Large intestine (tissue), 3 donors: ENCODE measurements around the gene DISP2. TPM values are rescaled to one million over a fixed set of nuclear protein-coding genes. Genes with fewer than 3 reads are reported as not detected.
A peak's percentile ranks its signal among the peaks of the same experiment; 100 is the strongest.

Experiments used
- DNase-seq, 2 donors: peaks; one replicate each; pipeline versions ENCODE4 v3.0.0 to v3.0.0-alpha.2; 2013
- H3K27ac ChIP-seq: one replicate; pipeline ENCODE4 v1.5.1; 2013; ENCODE audit warnings: low read length
- H3K27me3 ChIP-seq: 2 replicates; pipeline ENCODE4 v1.6.1; 2013; ENCODE audit warnings: low read length; ENCODE audit not compliant: control insufficient read depth, insufficient read depth
- H3K36me3 ChIP-seq: 2 replicates; pipeline ENCODE4 v1.6.1; 2013; ENCODE audit warnings: low read length; ENCODE audit not compliant: control insufficient read depth, insufficient read depth
- H3K4me1 ChIP-seq: one replicate; pipeline ENCODE4 v1.6.1; 2013; ENCODE audit warnings: low read length; ENCODE audit not compliant: control insufficient read depth, insufficient read depth
- H3K4me3 ChIP-seq: one replicate; pipeline ENCODE4 v1.5.1; 2013; ENCODE audit warnings: low read length
- H3K9me3 ChIP-seq: one replicate; pipeline ENCODE4 v1.6.1; 2013; ENCODE audit warnings: mild to moderate bottlenecking, low read depth, low read length, moderate library complexity; ENCODE audit not compliant: control insufficient read depth
- WGBS: methylation state at CpG from one replicate; pipeline ENCODE4 v1.1.5; 2013; ENCODE audit warnings: low lambda C conversion rate; ENCODE audit not compliant: insufficient coverage; 5-methylcytosine and 5-hydroxymethylcytosine counted together
- polyA plus RNA-seq: library from polyadenylated mRNA; unstranded; fragments of 120-200 nt; gene quantifications from one replicate; pipeline ENCODE4 v1.2.1, GENCODE V29; 2013

DISP2 gene
- polyA plus RNA-seq, 1 donor = 4.6 TPM

DNA sequence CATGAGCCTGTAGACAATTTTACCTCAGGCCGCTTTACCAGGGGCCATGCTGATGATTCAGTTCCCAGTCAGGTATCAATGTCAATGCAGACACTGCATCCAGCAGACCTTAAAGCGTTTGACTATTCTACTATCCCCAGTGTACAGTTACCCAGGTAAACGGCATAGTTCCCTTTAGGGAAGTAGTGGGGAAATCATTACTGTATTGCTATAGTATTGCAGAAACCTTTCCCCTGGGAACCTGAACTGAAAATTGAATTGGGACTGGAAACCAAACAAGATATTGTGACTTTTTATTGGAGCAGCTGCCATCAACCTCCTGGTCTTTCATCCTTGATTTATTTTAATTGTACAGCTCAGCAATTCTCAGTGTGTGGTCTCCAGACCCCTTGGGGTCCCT, 41.1 kb upstream of the DISP2 start:
- H3K27ac ChIP-seq = no peak overlapping the region
- WGBS = no CpG with 5 or more reads among the region's 3 CpGs
- H3K4me3 ChIP-seq = no peak overlapping the region
- H3K36me3 ChIP-seq = no peaks in the 10 kb centered on the region
- peaks cover 7% of the 10 kb centered on the region for H3K27me3 ChIP-seq
- no peaks in the 10 kb centered on the region for H3K9me3 ChIP-seq
- DNase-seq = no peak
- no peaks in the 10 kb centered on the region for H3K4me1 ChIP-seq

DNA sequence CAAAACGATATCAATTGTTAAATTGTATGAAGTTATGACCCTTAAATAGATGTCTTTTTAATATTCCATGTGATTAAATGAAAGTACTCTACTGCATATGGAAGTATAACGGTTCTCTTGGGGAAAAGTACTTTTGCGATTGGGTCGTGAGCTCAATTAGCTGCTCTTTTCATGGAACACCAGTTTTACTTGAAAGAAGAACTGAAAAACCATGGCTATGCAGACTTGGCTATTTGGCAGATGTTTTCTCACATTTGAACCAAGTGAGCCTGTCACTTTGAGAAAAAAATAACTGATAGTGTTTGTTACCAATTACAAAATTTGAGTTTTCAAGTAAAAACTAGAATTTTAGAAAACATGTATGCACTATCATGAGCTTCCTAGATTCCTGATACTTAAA, 40.4 kb upstream of the DISP2 start:
- no peak overlapping the region for H3K27ac ChIP-seq
- H3K4me3 ChIP-seq = no peak overlapping the region
- H3K4me1 ChIP-seq = peaks cover under 1% of the 10 kb centered on the region
- H3K36me3 ChIP-seq = no peaks in the 10 kb centered on the region
- no peaks in the 10 kb centered on the region for H3K9me3 ChIP-seq
- no peak for DNase-seq
- peaks cover 3% of the 10 kb centered on the region for H3K27me3 ChIP-seq
- WGBS = 90% methylated on average over 2 of the region's 4 CpGs

DNA sequence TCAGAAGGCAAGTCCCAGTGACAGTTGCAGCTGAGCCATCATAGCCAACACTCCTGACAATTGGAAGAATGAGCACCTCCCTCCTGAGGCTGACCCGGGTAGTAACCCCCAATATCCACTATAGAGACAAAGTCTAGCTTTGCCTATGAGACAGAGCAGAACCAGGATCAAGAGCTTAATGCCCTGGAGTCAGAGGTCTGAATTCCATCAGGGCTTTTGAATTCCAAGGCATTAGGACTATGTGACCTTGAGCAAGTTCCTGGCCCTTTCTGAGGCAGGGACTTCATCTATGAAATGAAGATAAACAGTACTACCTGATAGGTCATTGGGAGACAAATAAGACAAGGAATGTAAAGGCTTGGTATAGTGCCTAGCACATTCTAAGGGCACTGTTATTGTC, 37.6 kb upstream of the DISP2 start:
- Histone ChIP-seq H3K36me3 (no peaks in the 10 kb centered on the region), H3K27ac (no peak overlapping the region)
- WGBS = no CpG with 5 or more reads among the region's 1 CpG

DNA sequence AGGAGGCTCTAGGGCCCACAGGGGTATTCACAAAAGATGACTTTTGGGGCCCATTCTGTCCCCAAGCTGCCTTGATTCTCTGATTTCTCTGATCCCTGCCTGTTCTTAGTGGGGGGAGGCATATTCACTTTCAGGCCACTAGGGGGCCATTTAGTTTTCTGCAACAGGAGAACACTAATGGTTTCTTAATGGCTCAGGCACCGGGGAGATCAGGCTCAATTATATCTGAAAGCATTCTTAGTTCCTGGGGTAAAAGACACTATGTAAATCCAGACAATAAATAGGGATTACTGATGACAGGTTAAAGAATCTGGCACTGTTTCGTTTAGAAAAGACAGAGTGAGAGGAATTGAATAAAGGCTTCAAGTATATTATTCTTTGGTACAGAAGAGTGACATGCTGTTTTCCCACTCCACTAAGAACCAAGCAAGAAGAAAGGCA, 37.1 kb upstream of the DISP2 start:
- WGBS = 0% methylated on average over 1 of the region's 2 CpGs
- Histone ChIP-seq H3K4me1 (peaks cover 6% of the 10 kb centered on the region), H3K27ac (no peak overlapping the region), H3K4me3 (no peak overlapping the region), H3K9me3 (no peaks in the 10 kb centered on the region), H3K27me3 (peaks cover 6% of the 10 kb centered on the region), H3K36me3 (no peaks in the 10 kb centered on the region)
- peak in 1 of 2 donors; percentile 52 for DNase-seq

More for the DNA sequence above, 37.6 kb upstream of the DISP2 start:
- H3K4me1 ChIP-seq = peaks cover 6% of the 10 kb centered on the region
- no peaks in the 10 kb centered on the region for H3K9me3 ChIP-seq
- no peak for DNase-seq
- no peak overlapping the region for H3K4me3 ChIP-seq
- H3K27me3 ChIP-seq = peaks cover 6% of the 10 kb centered on the region

- H3K4me3 ChIP-seq = peak overlapping the region; percentile 37
These were observed 35.3 kb upstream of the DISP2 start for GRCh38 chr15:40322531-40323238.

DNA sequence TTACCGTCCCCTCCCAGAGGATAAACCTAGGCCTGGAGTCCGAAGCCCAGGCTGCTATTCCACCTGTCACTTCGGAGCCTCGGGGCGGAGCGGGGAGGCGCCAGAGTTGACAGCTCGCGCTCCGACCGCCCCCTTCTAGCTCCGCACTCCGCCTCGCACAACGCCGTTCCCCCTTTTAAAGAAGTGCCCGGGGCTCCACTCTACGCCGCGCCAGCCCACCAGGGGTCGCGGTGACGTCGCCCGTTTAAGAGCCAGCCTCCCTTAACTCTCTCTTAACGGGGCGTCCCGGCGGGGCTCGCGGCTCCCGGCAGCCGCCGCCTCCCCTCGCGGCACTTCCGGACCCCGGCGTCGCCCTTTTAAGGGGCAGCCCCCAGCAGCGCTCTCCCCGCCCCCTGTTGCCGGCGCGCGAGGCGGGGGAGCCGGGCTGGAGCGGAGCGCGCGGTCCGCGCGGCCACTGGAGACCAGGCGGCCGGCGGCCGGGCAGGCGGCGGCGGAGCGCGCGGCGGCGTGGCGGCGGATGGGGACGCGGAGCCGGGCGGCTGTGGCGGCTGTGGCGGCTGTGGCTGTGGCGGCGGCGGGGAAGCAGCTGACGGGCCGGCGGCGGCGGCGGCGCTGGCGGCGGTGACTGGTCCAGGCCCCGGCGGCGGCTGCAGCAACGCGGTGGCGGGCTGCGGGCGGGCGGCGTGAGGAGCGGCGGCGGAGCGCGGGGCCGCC, 34.6 kb upstream of the DISP2 start, which contains the start of gene INAFM2:
TSS of gene INAFM2 (plus strand) at position 454 of the 714 bp plus-strand sequence. CDS start 364 bp downstream, outside the sequence.
- no peaks in the 10 kb centered on the region for H3K9me3 ChIP-seq
- peaks cover 3% of the 10 kb centered on the region for H3K27me3 ChIP-seq
- WGBS = no CpG with 5 or more reads among the region's 103 CpGs
- H3K36me3 ChIP-seq = no peaks in the 10 kb centered on the region
- peaks cover 6% of the 10 kb centered on the region for H3K4me1 ChIP-seq
- H3K27ac ChIP-seq = peak within 1 kb of the TSS; percentile 31
- H3K4me3 ChIP-seq = peak within 1 kb of the TSS; percentile 52
- peak; percentile 92 to 97 for DNase-seq

More at GRCh38 chr15:40322531-40323238, 35.3 kb upstream of the DISP2 start:
- Histone ChIP-seq H3K36me3 (no peaks in the 10 kb centered on the region), H3K4me1 (peaks cover 6% of the 10 kb centered on the region), H3K9me3 (no peaks in the 10 kb centered on the region), H3K27ac (peak overlapping the region; percentile 31), H3K27me3 (peaks cover 3% of the 10 kb centered on the region)
- no CpG with 5 or more reads among the region's 26 CpGs for WGBS
- peak in 1 of 2 donors; percentile 39 for DNase-seq

- peak in 1 of 2 donors; percentile 43 for DNase-seq
- Histone ChIP-seq H3K27me3 (peaks cover 3% of the 10 kb centered on the region), H3K36me3 (no peaks in the 10 kb centered on the region), H3K27ac (no peak overlapping the region), H3K4me1 (peaks cover 6% of the 10 kb centered on the region), H3K4me3 (peak overlapping the region; percentile 52), H3K9me3 (no peaks in the 10 kb centered on the region)
- no CpG with 5 or more reads among the region's 101 CpGs for WGBS
These were observed 33.8 kb upstream of the DISP2 start for GRCh38 chr15:40323953-40324937.

DNA sequence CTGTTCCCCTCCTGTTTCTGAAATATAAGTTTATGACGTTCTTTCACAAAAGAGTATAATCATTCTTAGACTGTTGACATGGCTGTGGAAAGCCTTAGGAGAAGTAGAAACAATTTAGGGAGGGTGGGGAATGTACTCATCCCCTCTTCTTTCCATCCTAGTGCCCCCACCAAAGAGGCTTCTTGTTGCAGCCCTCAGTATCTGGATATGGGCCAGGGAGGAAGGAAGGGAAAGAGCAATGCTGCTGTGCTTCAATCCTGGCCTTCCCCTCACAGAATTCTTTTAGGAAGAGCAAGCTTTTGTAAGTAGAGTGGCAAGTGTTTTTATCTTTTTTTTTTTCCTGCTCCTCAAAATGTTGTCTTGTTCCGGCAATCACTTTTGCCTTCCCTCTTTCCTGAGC, 32.8 kb upstream of the DISP2 start:
- 83% methylated on average over 1 of the region's 2 CpGs for WGBS

DNA sequence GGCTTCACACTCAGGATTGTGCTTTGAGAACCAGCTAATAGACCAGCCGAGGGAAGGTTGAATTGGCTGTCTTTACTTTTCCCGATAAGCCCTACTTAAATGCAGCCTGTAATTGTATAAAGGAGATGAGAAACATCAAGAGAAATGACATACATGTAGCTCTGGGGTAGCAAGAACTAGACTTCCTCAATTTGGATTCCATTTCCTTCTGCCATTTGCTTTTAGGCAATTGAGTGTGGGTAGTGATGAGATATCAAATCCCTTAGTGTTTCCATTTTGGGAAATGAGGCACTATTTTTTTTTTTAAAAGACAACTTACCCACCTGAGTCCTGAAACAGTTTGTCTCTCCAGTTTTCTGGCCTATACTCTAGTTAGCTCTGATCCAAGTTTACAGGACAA, 32.3 kb upstream of the DISP2 start:
- H3K27ac ChIP-seq = no peak overlapping the region
- H3K36me3 ChIP-seq = no peaks in the 10 kb centered on the region
- no peak overlapping the region for H3K4me3 ChIP-seq
- peaks cover 3% of the 10 kb centered on the region for H3K27me3 ChIP-seq
- WGBS = 100% methylated on average over 2 of the region's 2 CpGs
- peaks cover 8% of the 10 kb centered on the region for H3K4me1 ChIP-seq
- no peaks in the 10 kb centered on the region for H3K9me3 ChIP-seq
- no peak for DNase-seq

More for the DNA sequence above, 32.8 kb upstream of the DISP2 start:
- Histone ChIP-seq H3K27me3 (peaks cover 3% of the 10 kb centered on the region), H3K9me3 (no peaks in the 10 kb centered on the region), H3K36me3 (no peaks in the 10 kb centered on the region), H3K4me3 (peak overlapping the region; percentile 52), H3K27ac (no peak overlapping the region), H3K4me1 (peaks cover 6% of the 10 kb centered on the region)
- no peak for DNase-seq

DNA sequence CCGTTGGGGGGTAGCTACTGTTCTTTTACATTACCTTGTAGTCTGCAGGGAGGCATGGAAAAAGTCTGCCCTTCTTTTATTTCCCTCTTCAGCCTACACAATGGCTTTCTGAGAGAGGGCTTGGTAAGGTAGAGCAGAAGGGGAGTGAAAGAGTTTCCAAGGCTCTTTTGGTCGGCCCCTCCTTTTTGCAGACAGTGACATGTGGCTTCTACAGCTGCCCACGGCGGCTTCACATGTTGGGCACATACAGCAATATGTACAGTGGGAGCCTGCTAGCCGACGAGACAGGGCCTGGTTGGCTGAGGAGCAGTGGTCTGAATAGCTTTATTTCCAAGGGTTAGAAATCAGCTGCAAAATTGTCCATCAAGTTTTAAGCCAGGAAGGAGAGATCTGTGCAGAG, 30.6 kb upstream of the DISP2 start:
- Histone ChIP-seq H3K9me3 (no peaks in the 10 kb centered on the region), H3K4me1 (peaks cover 8% of the 10 kb centered on the region), H3K27ac (no peak overlapping the region), H3K4me3 (no peak overlapping the region), H3K36me3 (no peaks in the 10 kb centered on the region), H3K27me3 (peaks cover 3% of the 10 kb centered on the region)
- DNase-seq = no peak
- no CpG with 5 or more reads among the region's 6 CpGs for WGBS
